HFF-Myc (cell line): ENCODE data around the gene FEM1B.

Experiments used
- DNase-seq: peaks from one replicate; pipeline ENCODE4 v3.0.0-alpha.2; 2011; ENCODE audit warnings: low read depth; ENCODE audit errors: extremely low read depth
- H3K4me3 ChIP-seq: replicated peaks from 2 replicates; pipeline ENCODE4 v1.5.1; 2011; ENCODE audit warnings: low read depth, mild to moderate bottlenecking, control low read depth, low read length
- TF ChIP-seq, protein P1 (sequence below): IDR thresholded peaks from 2 replicates; pipeline ENCODE4 v1.5.1; 2012; ENCODE audit warnings: mild to moderate bottlenecking, low read depth, low read length, control low read depth; ENCODE audit errors: missing control alignments

FEM1B gene

DNA sequence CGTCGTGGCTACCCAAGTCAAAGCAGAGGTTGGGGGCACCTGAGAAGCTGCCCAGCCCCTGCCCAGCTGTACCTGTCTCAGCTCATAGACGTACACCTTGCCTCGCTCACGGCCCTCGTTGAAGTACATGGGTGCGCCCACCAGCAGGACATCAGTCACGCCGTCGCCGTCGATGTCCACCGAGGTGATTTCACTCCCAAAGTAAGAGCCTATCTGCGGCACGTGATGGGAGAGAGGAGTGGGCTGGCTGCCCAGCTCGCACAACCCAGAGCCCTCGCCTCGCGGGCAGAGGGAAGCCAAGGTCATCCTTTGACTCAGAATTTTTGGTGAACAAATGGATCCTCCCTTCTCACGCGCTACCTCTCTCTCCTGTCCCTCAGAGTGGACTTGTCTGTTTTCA is 54.7 kb downstream of the FEM1B start:
- no peak overlapping the region for H3K4me3 ChIP-seq
- TF ChIP-seq, protein P1, sequence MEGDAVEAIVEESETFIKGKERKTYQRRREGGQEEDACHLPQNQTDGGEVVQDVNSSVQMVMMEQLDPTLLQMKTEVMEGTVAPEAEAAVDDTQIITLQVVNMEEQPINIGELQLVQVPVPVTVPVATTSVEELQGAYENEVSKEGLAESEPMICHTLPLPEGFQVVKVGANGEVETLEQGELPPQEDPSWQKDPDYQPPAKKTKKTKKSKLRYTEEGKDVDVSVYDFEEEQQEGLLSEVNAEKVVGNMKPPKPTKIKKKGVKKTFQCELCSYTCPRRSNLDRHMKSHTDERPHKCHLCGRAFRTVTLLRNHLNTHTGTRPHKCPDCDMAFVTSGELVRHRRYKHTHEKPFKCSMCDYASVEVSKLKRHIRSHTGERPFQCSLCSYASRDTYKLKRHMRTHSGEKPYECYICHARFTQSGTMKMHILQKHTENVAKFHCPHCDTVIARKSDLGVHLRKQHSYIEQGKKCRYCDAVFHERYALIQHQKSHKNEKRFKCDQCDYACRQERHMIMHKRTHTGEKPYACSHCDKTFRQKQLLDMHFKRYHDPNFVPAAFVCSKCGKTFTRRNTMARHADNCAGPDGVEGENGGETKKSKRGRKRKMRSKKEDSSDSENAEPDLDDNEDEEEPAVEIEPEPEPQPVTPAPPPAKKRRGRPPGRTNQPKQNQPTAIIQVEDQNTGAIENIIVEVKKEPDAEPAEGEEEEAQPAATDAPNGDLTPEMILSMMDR = no peak
- no peak for DNase-seq

DNA sequence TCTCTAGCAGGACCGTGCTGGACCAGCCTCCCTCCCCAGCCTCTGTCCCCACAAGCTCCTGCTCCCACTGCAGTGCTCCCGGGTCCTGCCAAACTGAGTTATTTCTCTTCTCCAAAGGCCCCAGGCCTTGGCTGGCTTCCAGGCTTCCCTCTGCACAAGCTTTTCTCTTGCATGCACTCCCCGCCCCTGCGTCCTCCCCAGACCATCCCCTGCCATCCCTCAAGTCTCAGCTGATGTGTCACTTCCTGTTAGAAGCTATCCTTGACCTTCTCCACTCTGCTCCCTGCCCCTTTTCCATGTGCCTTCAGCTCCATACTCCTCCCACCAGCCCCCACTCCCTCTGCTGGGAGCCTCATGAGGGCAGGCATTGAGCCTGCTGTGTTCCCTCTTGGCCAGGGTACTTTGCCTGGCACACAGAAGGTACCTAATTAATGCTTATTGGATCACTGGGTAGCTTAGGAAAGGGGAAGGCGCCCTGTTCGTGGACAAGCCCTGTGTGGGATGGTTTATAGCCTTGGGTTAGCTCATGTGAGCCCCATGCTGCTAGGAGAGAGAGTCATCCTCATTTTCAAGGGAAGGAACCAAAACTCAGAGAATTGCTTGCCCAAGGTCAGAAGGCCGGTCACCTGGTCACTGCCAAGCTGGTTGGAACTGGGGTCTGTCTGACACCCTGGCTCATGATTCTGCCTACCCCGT is 56.4 kb downstream of the FEM1B start:
- TF ChIP-seq, protein P1 = no peak
- H3K4me3 ChIP-seq = no peak overlapping the region
- no peak for DNase-seq

DNA sequence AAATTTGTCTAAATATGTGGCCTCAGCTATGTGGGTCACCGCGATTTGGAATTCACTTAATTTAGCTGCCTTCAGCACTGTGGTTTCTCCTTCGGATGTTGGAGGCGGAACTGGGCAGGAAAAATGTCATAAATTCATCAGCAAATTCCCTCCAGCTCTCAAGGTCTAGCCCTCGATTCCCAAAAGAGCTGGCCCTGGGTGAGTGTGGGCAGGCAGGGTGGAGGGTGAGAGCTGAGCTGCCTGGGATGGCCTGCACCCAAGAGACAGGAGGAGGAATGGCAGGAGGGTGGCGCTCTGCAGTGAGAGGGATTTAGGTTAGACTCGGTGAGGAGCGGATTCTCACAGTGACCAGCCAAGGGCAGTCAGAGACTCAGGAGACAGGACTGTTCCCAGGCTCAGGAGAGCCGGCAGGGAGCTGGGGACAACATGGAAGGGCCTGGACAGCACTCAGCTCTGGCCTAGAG is 57.1 kb downstream of the FEM1B start:
- DNase-seq = no peak
- TF ChIP-seq, protein P1 = no peak
- H3K4me3 ChIP-seq = no peak overlapping the region

DNA sequence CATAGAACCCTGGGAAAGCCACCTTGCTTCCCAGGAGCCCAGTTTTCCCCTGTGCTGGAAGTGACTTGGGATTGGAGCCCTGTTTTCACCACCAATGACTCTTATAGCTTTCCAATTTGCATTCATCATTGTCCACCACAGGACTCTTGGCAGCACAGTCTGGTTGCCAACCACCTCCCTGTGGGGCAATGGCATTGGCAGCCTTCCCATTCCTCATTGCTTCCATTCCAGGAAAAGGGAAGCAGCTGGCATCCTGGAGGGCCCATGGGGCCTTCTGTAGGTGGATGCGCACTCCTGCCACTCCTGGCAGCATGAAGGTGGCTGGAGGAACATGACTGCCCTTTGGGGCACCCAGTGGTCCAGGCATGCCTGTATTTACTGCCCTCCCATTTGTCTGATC is 57.7 kb downstream of the FEM1B start:
- no peak overlapping the region for H3K4me3 ChIP-seq
- DNase-seq = no peak
- TF ChIP-seq, protein P1 = no peak

DNA sequence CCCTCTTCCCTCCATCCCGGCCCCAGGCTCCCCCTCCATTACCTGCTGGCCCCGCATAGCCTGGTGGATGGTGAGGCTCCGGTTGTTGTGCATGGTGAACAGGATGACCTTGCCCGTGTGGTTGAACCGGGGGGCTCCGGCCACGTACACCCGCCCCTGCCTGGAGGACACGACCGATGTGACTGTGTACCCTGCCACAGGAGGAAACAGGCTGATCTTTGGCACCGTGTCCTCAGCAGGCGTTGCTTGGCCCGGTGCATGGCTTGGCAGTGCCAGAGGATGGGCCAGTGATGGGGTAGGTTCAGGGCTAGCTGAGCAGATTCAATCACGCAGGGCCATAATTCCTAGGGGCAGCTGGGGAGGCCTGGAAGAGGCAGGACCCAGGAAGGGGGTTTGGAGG is 58.1 kb downstream of the FEM1B start:
- TF ChIP-seq, protein P1 = no peak
- no peak for DNase-seq

DNA sequence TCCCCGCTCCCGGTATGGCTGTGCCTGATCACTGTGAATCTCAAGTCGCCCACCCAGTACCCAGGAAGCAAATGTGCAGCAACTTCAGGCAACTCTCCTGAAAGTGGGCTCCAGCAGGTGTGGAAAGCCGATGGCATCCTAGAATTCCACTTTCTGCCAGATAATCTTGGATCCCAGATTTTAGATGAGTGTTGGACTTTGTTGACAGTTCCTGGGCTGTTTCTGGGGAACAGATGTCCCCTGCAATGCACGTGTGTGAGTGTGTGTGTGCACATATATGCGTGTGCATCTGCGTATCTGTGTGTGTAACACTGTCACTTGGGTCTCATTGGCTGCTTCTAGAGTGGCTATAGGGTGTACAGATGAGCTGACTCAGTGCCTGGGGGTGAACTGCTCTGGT is 59.0 kb downstream of the FEM1B start:
- DNase-seq = no peak
- no peak overlapping the region for H3K4me3 ChIP-seq
- TF ChIP-seq, protein P1 = no peak

More for the DNA sequence above, 58.1 kb downstream of the FEM1B start:
- H3K4me3 ChIP-seq = no peak overlapping the region

DNA sequence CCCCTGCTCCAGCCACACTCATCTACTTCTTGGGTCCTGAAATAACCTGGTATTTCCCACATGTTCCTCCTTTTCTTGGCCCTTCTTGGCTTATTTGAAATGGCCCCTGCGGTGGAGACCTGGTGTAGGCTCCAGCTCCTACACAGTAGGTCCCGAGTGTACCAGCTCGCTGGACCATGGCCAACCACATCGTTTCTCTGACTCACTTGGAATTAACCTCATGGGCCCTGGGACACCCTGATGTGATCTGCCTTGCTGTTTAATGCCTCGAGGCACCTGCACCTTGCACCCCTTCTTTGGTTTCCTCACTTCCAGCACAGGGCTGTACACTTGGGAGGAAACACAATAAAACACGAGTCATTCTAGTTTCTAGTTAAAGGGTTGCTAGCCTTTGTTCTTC is 60.3 kb downstream of the FEM1B start:
- TF ChIP-seq, protein P1 = no peak
- no peak for DNase-seq

More for the DNA sequence above, 60.3 kb downstream of the FEM1B start:
- H3K4me3 ChIP-seq = no peak overlapping the region
